Measurements from ENCODE around the gene TOP3A. TPM values are rescaled to one million over a fixed set of nuclear protein-coding genes. Genes with fewer than 3 reads are reported as not detected.

The TOP3A gene
- total RNA-seq, 6 experiments from 2014 or later: 23.0 to 26.4 (median 24.0) TPM

DNA sequence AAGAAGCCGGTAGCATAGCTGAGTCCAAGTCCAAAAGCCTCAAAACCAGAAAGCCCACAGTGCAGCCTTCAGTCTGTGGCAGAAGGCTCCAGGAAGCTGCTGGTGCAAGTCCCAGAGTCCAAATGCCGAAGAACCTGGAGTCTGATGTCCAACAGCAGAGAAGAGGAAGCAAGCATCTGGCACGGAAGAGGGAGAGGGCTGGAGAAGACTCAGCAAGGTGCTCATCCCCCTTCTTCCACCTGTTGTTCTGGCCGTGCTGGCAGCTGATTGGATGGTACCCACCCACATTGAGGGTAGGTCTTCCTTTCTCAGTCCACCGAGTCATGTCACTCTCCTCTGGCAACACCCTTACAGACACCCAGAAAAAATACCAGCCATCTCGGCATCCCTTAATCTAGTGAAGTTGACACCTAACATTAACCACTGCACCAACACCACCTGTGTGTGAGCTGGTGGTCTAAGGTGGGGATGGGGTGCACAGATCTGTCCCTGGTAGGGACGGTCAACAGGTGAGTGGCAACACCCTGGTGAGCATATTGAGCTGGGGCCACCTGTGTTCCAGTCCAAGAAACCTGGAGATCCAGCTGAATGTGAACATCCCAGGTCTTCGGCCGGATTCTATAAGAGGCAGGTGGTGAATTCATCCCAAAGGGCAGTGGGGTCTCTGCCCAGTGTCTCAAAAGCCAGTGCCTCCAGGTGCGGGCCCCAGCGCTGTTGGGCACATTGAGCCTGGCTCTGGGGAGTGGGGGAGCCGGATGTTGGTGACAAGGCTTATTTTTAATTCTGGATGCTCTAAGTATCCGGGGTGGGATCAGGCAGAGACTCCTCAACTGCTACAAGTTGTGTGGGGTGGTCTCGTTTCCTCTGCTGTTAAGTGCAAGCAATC is 44.5 kb downstream of the TOP3A start:
- Mint-ChIP-seq H3K27me3 (ENCODE audit: insufficient read depth) (no peaks in the 10 kb centered on the region; the same call in 1 of the 2 replicates), H3K36me3 (ENCODE audit: low read depth) (peaks cover 10% of the 10 kb centered on the region; the same call in 1 of the 2 replicates), H3K27ac (no peak overlapping the region), H3K4me1 (ENCODE audit: low read depth) (peaks cover 9% of the 10 kb centered on the region; the same call in 1 of the 2 replicates), H3K4me3 (no peak overlapping the region), H3K9me3 (no peaks in the 10 kb centered on the region)
- TF ChIP-seq, protein P1, sequence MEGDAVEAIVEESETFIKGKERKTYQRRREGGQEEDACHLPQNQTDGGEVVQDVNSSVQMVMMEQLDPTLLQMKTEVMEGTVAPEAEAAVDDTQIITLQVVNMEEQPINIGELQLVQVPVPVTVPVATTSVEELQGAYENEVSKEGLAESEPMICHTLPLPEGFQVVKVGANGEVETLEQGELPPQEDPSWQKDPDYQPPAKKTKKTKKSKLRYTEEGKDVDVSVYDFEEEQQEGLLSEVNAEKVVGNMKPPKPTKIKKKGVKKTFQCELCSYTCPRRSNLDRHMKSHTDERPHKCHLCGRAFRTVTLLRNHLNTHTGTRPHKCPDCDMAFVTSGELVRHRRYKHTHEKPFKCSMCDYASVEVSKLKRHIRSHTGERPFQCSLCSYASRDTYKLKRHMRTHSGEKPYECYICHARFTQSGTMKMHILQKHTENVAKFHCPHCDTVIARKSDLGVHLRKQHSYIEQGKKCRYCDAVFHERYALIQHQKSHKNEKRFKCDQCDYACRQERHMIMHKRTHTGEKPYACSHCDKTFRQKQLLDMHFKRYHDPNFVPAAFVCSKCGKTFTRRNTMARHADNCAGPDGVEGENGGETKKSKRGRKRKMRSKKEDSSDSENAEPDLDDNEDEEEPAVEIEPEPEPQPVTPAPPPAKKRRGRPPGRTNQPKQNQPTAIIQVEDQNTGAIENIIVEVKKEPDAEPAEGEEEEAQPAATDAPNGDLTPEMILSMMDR (IDR thresholded peaks at IDR 0.05): no peak
- no peak for DNase-seq

DNA sequence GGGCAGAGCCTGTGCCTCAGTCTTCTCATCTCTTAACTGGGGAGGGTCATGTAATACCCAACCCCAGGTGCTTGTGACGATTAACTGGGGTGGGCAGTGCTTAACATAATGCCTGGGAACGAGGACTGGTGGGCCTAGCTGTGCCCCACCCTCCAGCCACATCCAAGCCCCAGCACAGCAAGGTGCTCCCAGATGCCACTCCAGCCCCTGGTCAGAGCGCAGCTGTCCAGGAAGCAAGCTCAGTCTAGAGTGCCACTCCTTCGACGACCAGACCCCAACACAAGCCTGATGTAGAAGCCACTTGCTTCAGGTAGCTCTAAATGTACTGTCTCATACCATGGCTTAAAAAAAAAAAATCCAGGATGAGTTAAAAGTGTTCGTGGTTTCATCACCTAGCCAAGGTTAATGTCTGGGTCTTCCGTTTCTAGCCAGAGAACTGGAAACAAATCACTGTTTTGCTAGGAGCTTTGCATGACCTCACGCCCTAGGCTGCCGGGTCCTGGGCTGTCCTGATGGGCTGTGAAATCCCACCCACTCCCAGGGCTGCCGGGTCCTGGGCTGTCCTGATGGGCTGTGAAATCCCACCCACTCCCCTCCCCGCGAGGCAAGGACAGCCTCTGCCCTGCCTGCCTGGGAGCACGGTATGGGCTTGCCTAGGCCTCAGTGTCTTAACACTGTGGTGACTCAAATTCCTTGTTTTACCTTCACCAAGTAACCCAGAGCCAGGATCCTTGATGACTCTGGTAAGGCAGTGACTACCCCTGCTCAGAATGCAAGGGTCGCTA is 46.7 kb downstream of the TOP3A start:
- Mint-ChIP-seq H3K4me3 (no peak overlapping the region), H3K4me1 (ENCODE audit: low read depth) (peaks cover 9% of the 10 kb centered on the region; the same call in 1 of the 2 replicates), H3K27me3 (ENCODE audit: insufficient read depth) (no peaks in the 10 kb centered on the region; the same call in 1 of the 2 replicates), H3K27ac (no peak overlapping the region), H3K9me3 (no peaks in the 10 kb centered on the region), H3K36me3 (ENCODE audit: low read depth) (peaks cover 10% of the 10 kb centered on the region; the same call in 1 of the 2 replicates)
- DNase-seq: no peak
- TF ChIP-seq, protein P1 (IDR thresholded peaks at IDR 0.05): no peak

DNA sequence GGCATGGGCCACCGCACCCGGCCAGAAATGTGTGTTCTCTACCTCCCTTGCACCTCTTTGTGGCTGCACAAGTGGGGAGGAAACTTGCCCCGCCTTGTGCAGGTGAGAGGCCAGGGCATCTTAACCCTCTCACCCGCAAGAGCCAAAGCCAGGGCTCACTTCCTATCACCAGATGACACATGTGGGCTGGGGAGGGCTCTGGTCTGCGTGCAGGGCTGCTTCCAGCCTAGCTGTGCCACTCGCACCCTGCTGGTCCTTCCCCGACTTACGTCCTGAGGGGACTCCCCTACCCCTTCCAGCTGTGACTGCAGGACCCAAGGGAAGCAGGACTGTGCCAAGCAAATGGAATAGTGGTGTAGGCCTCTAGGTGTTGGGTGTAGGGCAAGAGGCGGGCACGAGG is 47.4 kb downstream of the TOP3A start:
- Mint-ChIP-seq H3K9me3 (no peaks in the 10 kb centered on the region), H3K27ac (no peak overlapping the region), H3K36me3 (ENCODE audit: low read depth) (peaks cover 10% of the 10 kb centered on the region; the same call in 1 of the 2 replicates), H3K4me1 (ENCODE audit: low read depth) (peaks cover 9% of the 10 kb centered on the region; the same call in 1 of the 2 replicates), H3K4me3 (no peak overlapping the region), H3K27me3 (ENCODE audit: insufficient read depth) (no peaks in the 10 kb centered on the region; the same call in 1 of the 2 replicates)
- TF ChIP-seq, protein P1 (IDR thresholded peaks at IDR 0.05): no peak
- DNase-seq: no peak

DNA sequence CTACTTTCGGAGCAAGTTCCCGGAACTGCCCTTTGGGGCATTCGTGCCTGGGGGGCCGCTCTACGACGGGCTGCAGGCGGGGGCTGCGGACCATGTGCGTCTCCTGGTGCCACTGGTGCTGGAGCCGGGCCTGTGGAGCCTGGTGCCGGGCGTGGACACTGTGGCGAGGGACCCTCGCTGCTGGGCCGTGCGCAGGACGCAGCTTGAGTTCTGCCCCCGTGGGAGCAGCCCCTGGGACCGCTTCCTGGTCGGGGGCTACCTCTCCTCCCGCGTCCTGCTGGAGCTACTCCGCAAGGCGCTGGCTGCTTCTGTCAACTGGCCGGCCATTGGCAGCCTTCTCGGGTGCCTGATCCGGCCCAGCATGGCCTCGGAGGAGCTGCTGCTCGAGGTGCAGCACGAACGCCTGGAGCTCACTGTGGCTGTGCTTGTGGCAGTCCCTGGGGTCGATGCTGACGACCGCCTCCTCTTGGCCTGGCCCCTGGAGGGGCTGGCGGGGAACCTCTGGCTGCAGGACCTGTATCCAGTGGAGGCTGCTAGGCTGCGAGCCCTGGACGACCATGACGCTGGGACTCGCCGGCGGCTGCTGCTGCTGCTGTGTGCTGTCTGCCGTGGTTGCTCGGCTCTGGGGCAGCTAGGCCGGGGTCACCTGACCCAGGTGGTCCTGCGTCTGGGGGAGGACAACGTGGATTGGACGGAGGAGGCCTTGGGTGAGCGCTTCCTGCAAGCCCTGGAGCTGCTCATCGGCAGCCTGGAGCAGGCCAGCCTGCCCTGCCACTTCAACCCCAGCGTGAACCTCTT is 50.7 kb downstream of the TOP3A start:
- peaks cover 29% of the 10 kb centered on the region for H3K4me1 Mint-ChIP-seq (ENCODE audit: low read depth)
- H3K4me3 Mint-ChIP-seq: no peak overlapping the region
- TF ChIP-seq, protein P1 (IDR thresholded peaks at IDR 0.05): no peak
- no peak for DNase-seq
- H3K36me3 Mint-ChIP-seq (ENCODE audit: low read depth): peaks cover 5% of the 10 kb centered on the region; the same call in 1 of the 2 replicates
- no peak overlapping the region for H3K27ac Mint-ChIP-seq
- H3K9me3 Mint-ChIP-seq: no peaks in the 10 kb centered on the region
- H3K27me3 Mint-ChIP-seq (ENCODE audit: insufficient read depth): no peaks in the 10 kb centered on the region

DNA sequence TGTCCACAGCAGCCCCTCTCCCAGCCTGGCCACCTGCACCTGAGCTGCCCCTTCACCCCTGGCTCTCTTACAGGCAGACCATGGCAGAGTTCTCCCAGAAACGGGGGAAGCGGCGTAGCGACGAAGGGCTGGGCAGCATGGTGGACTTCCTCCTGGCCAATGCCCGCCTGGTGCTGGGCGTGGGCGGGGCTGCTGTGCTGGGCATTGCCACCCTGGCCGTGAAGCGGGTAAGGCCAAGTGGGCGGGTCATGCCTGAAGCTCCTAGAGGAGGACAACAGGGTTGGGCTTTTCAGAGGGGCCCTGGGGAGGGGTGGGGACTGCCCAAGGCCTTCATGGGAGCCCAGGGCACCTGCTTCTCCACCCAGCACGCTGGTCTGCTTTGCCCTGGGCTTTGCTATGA is 52.2 kb downstream of the TOP3A start:
- Mint-ChIP-seq H3K27me3 (ENCODE audit: insufficient read depth) (no peaks in the 10 kb centered on the region), H3K4me3 (no peak overlapping the region), H3K4me1 (ENCODE audit: low read depth) (peaks cover 26% of the 10 kb centered on the region), H3K36me3 (ENCODE audit: low read depth) (peaks cover 5% of the 10 kb centered on the region; the same call in 1 of the 2 replicates), H3K9me3 (no peaks in the 10 kb centered on the region), H3K27ac (no peak overlapping the region)
- TF ChIP-seq, protein P1 (IDR thresholded peaks at IDR 0.05): no peak
- DNase-seq: no peak

Measured in HFFc6 (cell line).